NCI-H748 (cell line): ENCODE measurements around the gene ZNG1B.
"Not testable (repeated sequence)": the region's sequence is repeated elsewhere in the genome, so short reads cannot be mapped to it uniquely, and the experiment has no call there.

Source experiments
- DNase-seq: peaks from one replicate; lab custom pipeline; 2025; ENCODE audit not compliant: unreplicated experiment; lab: John Stamatoyannopoulos, UW

ZNG1B gene

DNA sequence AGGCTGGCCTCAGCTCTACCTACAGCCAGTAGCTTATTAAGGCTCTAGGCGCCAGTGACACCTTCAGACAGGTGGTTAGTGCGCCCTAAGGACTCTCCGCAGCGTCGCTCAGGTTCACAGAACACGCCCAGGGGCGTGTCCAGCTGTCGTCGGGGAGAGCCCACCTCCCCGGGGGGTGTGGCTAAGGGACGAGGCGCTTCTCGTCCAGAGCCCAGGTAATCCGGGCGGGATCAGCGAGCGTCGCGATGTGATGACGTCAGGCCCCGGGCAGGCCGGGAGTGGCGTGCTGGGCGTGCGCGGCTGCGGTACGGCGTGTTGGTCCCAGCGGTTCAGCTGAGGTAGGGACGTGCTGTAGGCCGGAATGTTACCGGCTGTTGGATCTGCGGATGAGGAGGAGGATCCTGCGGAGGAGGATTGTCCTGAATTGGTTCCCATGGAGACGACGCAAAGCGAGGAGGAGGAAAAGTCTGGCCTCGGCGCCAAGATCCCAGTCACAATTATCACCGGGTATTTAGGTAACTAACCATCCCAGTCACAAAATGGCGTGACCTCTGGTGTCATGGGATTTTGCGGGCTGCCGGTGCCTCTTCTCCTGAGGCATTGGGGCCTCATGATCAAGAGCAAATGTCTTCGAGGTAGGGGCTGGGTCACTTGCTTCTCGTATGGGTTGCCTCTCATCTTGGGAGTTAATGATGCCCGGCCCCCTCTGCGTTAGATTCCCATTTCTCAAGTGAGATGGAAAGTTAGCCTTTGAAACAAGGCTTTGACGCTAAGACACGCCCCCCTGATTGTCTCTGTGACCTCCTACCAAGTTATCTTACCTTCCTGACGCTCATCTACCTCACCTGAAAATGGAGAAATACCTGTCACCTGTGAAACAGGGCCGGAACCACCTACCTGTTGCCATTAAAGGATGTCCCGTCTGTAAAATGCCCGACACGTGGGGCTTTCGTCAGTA lies at the start of gene ZNG1B:
TSS of gene ZNG1B (plus strand) at position 184 of the 958 bp plus-strand sequence. CDS start at position 362, 178 bp downstream.
- not testable (repeated sequence) for DNase-seq

DNA sequence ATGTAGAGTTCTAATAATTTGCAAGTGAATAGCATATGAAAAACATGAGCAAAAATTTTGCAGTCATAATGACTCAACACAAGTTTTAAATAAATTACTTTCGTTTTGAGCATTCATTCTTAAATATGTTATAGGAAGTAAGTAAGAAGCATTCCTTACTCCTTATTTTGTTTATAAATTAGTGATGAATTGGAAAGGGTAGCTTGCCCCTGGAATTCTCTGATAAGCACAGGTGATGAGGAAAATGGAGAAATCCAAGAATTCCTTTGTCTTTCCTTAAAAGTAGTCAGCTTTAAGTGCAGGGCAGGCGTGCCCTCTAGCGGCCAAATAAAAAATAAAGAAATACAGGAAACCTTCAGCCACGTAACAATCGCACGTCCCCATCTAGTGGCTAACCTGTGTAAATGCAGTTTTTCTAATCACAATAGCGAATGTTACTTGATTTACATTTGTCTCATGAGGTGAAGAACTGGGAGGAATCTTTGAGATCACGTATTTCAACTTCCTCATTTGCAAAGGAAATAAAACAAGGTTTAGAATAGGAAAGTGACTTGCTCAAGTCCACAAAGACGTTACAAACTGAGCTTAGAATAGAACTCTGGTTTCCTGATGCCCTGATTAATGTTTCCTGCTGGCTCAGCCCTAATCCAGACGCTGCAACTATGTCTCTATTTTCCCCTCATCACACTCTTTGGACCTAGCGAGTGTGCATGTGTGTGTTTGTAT lies 47.2 kb upstream of the ZNG1B start:
- DNase-seq = no peak

DNA sequence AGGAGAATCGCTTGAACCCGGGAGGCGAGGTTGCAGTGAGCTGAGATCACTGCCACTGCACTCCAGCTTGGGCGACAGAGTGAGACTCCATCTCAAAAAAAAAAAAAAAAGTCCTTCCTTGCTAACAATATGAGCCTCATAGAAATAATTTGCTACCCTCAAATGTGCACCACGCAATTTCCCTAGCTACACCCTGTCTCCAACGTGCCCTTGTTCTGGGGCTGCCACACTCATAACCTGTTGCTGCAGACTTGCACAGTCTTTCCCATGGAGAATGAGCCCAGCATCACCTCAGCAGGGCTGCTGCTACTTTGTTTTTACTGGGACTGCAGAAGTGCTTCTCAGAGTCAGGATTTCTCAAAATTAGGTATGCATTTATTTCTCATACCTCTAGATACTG lies 46.4 kb upstream of the ZNG1B start:
- DNase-seq = no peak

DNA sequence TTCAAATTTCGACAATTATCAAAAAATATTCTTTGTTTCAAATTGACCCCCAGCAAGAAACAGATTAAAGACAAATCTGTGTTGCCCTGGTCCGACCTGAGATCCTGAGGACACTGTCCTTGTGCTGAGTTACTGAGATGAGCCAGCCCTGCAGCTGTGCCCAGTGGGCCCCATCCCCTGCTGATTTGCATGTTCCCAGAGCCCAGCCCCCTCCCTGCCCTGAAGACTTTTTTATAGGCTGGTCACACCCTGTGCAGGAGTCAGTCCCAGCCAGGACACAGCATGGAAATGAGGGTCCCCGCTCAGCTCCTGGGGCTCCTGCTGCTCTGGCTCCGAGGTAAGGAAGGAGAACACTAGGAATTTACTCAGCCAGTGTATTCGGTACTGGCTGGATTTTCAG lies 31.4 kb upstream of the ZNG1B start:
- DNase-seq = no peak

DNA sequence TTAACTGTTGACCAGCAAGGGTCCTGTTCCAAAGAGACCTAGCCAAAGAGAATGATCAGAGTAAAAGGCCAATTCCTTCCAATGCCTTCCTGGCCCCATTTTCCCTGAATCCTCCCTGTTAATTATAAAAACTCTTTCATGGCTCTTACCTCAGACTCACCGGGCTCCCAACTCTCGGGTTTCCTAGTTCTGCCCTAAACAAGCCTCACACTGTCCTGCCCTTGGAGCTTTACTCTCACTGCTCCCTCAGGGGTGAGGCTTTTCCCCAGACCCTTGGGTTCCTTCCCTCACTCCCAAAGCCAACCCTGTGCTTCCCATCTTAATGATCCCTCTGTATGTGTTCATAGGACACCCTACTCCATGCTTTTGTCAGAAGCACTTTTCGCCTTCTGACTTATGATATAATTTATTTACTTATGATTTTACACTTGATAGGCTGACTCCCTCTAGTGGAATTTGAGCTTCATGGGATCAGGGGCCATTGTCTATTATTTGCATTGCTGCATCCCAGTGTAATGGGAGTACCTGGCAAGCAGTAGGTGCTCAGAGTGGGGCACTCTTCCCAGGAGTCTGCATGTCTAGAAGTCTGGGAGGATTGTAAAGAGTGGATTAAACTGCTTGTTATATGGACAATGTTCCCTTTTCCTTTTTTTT lies 29.9 kb upstream of the ZNG1B start:
- no peak for DNase-seq

DNA sequence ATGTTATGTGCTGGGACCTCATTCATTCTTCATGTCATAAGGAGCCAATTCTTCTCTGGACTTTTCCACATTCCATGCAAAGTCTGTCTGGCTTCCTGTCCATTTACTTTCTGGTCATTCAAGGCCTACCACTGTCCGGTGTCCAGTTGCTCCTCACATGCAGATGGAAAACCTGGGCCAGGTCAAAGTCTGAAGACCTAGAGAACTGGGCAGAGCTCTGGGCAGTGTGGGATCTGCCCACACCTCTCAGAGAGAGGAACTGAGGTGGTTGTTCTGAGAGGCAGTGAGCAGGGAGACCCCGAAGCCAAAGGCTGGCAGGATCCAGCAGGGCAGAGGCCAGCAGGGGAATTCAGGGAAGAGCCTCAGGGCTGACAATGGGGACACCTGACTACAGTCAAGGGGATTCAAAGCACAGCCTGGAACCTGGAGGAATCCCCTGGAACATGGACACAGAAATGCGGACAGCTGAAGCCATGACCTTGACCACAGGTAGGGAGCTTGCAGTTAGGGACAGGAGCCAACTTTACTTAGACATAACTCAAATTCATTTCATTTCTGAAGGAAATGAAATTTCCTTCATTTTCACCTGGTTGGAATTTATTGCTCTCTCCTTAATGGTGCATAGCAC lies 25.7 kb upstream of the ZNG1B start:
- DNase-seq = not testable (repeated sequence)

DNA sequence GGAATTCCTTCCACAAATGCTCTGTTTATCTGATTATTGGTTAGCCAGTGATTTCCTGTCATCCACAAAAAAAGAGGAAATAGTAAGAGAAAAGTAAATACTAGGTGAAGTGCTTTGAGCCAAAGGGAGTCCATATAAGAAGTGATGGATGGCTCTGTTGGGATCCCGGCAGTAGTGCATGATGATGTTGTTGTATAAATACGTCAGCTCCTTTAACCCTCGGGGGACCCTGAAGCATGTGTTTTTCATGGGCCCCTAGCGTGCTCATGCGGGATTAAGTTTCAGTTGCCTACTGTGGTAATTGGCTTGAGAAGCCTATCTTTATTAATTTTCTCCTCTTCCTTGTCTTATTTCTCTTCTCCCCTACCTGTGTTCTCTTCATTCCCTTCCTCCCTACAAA lies 24.7 kb upstream of the ZNG1B start:
- not testable (repeated sequence) for DNase-seq

DNA sequence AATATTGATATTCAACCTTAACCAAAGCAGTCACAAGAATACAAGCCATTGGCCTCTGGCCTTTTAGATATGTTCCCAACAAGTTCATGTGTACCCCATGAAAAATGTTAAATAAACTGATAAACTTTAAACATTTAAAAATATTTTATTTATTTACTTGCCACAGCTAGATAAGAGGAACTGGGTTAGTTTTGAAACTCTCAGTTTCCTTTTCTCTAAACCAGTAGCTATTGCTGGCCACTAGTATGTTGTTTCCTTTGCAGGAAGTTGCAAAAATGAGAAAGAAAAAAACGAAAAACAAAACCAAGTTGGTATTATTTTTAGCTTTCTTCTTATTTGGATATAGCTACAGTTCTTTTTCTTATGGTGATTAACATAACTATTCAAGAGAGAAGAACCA lies 5.7 kb upstream of the ZNG1B start:
- not testable (repeated sequence) for DNase-seq

DNA sequence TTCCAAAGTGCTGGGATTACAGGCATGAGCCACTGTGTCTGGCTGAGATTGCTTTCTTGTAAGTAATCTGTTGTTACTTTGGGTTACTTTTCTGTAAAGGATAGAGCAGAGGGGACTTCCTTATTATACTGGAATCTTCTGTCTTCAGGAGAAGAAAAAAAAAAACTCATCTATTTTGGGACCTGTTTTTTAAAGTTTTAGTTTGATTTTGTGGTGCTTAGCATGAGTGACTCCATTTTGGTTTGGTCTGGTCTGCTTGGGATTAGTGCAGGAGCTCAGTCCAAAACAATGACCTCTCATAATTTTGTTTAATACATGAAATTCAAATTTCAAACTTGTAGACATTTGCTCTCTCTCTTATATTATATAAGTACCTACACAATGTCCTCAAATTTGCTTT lies 4.0 kb upstream of the ZNG1B start:
- not testable (repeated sequence) for DNase-seq

DNA sequence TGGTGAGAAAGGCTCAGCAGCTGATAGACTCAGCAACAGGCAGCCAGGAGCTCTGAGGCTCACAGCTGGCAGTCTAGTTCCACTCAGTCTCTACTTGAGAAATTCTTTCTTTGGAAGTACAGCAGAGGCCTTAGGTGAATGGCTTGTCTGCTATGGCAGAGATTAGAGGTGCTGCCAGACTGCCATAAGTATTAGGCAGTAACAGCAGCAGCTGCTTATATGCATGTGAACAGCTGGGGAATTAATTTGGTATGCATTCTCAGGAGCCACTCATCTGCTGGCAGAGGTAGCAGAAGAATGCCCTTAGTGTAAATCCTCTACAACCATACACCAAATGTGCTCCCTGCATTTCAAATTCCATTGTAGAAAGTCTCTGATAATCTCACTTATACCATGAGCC lies 28.3 kb downstream of the ZNG1B start:
- DNase-seq = not testable (repeated sequence)

DNA sequence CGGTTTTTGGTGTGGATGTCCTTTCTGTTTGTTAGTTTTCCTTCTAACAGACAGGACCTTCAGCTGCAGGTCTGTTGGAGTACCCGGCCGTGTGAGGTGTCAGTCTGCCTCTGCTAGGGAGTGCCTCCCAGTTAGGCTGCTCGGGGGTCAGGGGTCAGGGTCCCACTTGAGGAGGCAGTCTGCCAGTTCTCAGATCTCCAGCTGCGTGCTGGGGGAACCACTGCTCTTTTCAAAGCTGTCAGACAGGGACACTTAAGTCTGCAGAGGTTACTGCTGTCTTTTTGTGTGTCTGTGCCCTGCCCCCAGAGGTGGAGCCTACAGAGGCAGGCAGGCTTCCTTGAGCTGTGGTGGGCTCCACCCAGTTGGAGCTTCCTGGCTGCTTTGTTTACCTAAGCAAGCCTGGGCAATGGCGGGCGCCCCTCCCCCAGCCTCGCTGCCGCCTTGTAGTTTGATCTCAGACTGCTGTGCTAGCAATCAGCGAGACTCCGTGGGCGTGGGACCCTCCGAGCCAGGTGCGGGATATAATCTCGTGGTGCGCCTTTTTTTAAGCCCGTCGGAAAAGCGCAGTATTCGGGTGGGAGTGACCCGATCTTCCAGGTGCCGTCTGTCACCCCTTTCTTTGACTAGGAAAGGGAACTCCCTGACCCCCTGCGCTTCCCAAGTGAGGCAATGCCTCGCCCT lies 39.3 kb downstream of the ZNG1B start:
- DNase-seq = not testable (repeated sequence)

DNA sequence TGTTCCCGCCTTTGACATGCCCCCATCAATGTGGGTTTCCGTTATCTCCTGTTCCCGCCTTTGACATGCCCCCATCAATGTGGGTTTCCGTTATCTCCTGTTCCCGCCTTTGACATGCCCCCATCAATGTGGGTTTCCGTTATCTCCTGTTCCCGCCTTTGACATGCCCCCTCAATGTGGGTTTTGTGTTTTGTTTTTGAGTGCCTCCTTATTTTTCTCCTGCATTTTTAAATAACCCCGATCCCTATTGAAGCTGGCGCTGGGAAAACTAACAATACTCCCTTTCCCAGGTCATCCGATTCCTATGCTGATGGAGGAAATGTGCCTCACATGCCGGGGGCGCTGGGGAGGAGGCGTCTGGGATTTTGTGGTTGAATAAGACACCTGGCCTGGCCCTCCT lies 59.0 kb downstream of the ZNG1B start:
- DNase-seq = not testable (repeated sequence)

DNA sequence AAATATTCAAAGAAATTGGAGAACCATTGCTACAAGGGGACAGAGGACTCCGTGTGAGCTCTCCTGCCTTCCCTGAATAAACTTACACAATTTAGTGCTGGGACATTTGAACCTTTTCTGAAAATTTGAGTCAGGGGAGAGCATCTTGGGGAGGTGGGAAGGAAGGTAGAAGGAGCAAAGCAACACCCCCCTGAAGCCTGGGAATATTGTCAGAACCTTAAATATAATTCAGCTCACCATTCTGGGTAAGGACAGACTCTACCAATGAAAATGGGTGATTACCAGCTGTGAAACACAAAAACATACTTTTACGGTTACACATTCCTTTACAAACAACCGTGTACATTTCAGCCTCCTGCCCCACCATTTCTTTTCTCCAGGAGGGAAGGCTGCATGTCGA lies 60.9 kb downstream of the ZNG1B start, which contains the start of gene FOXD4L1:
TSS of gene FOXD4L1 (plus strand) at position 301 of the 400 bp plus-strand sequence. CDS start 592 bp downstream, outside the sequence.
- not testable (repeated sequence) for DNase-seq

DNA sequence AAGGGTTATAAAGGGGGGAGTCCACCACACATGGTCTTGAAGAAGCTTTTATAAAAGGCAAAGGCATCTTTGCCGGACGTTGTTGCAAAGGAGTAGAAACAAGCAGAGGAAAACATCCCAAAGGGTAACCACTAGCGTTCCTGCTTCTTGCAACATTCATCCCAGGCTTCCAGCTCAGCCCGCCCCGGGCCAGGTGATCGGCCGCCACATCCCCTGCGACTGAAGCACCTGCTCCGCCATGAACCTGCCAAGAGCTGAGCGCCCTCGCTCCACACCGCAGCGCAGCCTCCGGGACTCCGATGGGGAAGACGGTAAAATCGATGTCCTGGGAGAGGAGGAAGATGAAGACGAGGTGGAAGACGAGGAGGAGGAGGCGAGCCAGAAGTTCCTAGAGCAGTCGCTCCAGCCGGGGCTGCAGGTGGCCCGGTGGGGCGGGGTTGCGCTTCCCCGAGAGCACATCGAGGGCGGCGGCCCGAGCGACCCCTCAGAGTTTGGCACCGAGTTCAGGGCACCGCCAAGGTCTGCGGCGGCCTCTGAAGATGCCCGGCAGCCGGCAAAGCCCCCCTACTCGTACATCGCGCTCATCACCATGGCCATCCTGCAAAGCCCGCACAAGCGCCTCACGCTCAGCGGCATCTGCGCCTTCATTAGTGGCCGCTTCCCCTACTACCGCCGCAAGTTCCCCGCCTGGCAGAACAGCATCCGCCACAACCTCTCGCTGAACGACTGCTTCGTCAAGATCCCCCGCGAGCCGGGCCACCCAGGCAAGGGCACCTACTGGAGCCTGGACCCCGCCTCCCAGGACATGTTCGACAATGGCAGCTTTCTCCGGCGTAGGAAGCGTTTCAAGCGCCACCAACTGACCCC lies 61.8 kb downstream of the ZNG1B start:
- DNase-seq = not testable (repeated sequence)

DNA sequence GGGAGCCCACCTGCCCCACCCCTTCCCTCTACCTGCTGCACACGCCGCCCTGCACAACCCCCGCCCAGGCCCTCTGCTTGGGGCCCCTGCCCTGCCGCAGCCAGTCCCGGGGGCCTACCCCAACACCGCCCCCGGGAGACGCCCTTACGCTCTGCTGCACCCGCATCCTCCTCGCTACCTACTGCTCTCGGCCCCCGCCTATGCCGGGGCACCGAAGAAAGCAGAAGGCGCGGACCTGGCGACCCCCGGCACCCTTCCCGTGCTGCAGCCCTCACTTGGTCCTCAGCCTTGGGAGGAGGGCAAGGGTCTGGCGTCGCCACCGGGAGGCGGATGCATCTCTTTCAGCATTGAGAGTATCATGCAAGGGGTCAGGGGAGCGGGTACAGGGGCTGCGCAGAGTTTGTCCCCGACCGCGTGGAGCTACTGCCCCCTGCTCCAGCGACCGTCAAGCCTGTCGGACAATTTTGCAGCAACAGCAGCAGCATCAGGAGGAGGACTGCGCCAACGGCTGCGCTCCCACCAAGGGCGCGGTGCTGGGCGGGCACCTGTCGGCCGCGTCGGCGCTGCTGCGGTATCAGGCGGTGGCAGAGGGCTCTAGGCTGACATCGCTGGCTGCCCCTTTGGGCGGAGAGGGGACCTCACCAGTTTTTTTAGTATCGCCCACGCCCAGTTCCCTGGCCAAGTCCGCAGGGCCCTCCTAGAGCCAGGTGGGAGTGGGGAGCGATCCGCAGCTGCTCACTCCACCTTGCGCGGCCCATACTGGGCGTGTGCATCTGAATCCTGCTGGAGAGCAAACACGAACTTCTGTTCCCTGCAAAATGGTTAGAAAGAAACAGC lies 62.6 kb downstream of the ZNG1B start:
- DNase-seq = not testable (repeated sequence)

DNA sequence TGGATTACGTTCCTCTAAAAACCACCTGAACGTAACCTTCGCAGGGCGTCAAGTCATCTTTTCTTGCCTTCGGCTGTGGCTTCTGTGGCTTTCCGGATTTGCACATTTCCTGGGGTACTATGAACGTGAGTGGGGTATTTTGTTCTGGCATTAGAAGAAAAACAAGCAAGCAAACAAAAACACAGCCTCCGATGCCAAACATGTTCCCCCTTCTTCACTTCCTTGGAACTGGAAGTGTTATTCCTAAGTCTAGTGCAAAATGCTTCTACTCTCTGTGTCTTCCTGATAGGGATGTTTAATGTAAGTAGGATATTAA lies 63.2 kb downstream of the ZNG1B start:
- DNase-seq = not testable (repeated sequence)

DNA sequence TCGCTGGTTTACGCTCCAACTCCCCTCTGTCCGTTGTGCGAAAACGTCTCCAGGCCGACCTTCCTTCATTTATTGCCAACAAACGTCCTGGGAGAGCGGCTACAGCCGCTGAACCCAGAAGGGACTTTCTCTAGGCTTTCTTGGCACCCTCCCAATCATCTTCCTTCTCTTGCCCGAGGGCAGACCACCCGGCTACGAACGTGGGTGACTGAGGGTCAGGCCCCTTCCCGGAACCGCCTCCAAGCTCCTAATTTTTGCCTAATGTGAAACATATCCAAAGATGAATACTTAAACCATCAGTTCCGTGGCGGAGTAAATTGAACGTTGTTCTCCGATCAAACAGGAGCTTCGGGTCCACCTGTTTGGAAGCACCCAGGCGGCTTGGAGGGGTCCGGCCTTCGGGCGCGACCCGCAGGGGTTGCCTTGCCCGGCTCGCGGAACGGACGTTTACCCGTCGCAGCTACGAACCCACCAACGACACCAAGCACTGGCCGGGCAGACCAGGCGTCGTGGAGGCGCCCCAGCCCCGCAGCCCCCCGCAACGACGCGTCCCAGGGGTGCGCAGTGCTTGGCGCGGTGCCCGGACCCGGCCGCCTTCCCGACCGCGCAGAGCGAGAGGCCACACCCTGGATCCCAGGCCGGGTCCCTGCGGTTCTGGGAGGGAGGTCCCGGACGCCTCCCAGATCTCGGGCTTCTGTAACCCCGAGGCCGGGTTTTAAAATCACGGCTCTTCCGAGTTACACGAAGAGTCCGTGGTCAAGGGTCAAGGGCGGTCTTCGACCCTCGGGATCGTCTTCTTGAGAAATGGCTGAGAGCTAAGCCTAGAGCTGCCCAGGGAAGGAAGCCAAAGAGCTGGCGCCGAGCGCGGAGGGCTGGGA lies 65.0 kb downstream of the ZNG1B start:
- DNase-seq = not testable (repeated sequence)
